Bronchial epithelial cell (primary cell): ENCODE measurements around the gene MRPL39. TPM values are rescaled to one million over a fixed set of nuclear protein-coding genes. Genes with fewer than 3 reads are reported as not detected.

Experiments
- DNase-seq: peaks from one replicate; pipeline ENCODE4 v3.0.0-alpha.2; 2010; ENCODE audit warnings: low read depth
- FAIRE-seq: peaks from 2 replicates; lab custom pipeline; 2011; peaks lifted over from hg19 to GRCh38; lab: Jason Lieb, UNC
- H3K27me3 ChIP-seq: 2 replicates; pipeline ENCODE4 v1.5.1; 2011; ENCODE audit warnings: low read length; ENCODE audit not compliant: control insufficient read depth, insufficient read depth
- H3K36me3 ChIP-seq: 2 replicates; pipeline ENCODE4 v1.5.1; 2011; ENCODE audit warnings: low read length; ENCODE audit not compliant: control insufficient read depth, insufficient read depth
- H3K4me3 ChIP-seq: 2 replicates; pipeline ENCODE4 v1.5.1; 2011; ENCODE audit warnings: mild to moderate bottlenecking, low read depth, low read length, control low read depth
- CTCF ChIP-seq: IDR thresholded peaks from 2 replicates; pipeline ENCODE4 v1.5.1; 2011; ENCODE audit warnings: mild to moderate bottlenecking, moderate library complexity, low read length, control low read depth, inconsistent platforms; ENCODE audit not compliant: insufficient read depth, severe bottlenecking
- total RNA-seq: library from RNA; depleted of rRNA; stranded (reverse); fragments of >200 nt; gene quantifications from 2 replicates; pipeline ENCODE4 v1.2.1, GENCODE V29; 2014

MRPL39 gene
- total RNA-seq, 1 donor from 2014 or later: 26.6 TPM

GRCh38 chr21:25537174-25537573, 70.1 kb downstream of the MRPL39 start:
- no peak for FAIRE-seq
- Histone ChIP-seq H3K4me3 (no peak overlapping the region), H3K27me3 (no peaks in the 10 kb centered on the region), H3K36me3 (no peaks in the 10 kb centered on the region)
- DNase-seq: no peak
- no peak for TF ChIP-seq CTCF

GRCh38 chr21:25536752-25537151, 70.5 kb downstream of the MRPL39 start:
- H3K36me3 ChIP-seq: no peaks in the 10 kb centered on the region
- FAIRE-seq (no peak), DNase-seq (no peak)
- H3K4me3 ChIP-seq: no peak overlapping the region
- TF ChIP-seq CTCF: no peak
- H3K27me3 ChIP-seq: no peaks in the 10 kb centered on the region

GRCh38 chr21:25535849-25536248, 71.4 kb downstream of the MRPL39 start:
- TF ChIP-seq CTCF: no peak
- Histone ChIP-seq H3K4me3 (no peak overlapping the region), H3K36me3 (no peaks in the 10 kb centered on the region), H3K27me3 (no peaks in the 10 kb centered on the region)
- DNase-seq: no peak
- no peak for FAIRE-seq

Other genes with a start within 250 kb of the MRPL39 start
- under 0.01 TPM in 1 of 2 replicates, not detected in the other for gene JAM2, start 31.8 kb upstream of the MRPL39 start, total RNA-seq
- 34.5 and 45.1 TPM in 2 replicates for gene ATP5PF, start 127.4 kb upstream of the MRPL39 start, total RNA-seq
- gene GABPA, start 127.5 kb upstream of the MRPL39 start, total RNA-seq: 15.8 and 16.4 TPM in 2 replicates